ENCODE measurements around the gene TMTC2. TPM values are rescaled to one million over a fixed set of nuclear protein-coding genes. Genes with fewer than 3 reads are reported as not detected.
A peak's percentile ranks its signal among the peaks of the same experiment; 100 is the strongest.

Gene TMTC2
- total RNA-seq, 4 donors from 2014 or later: 19.5 to 35.8 (median 22.9) TPM

DNA sequence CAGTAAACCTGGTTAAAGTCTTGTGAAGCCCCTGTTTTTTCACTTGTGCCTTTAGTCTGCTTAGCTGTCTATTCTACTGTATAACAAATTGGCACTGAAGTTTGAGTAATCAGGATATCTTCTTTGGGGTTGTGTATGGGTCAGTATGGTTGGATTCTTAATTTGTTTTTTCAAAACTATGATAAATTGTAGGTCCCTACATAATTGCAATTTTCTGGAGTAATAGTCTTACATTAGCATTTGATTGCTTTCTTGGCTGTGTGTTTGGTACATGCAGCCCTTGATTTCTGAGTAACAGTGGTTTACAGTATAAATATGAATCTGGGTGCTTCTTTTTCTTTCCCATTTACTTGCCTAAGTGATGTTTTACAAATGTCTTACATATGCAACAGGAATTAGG lies 186.6 kb downstream of the TMTC2 start:
- peaks cover 0 to 24% (median 3%) of the 10 kb centered on the region in 4 donors for H3K4me1 ChIP-seq
- no peak for DNase-seq (ENCODE audit: low spot score in 2 of 2)
- no peaks in the 10 kb centered on the region for H3K27me3 ChIP-seq

DNA sequence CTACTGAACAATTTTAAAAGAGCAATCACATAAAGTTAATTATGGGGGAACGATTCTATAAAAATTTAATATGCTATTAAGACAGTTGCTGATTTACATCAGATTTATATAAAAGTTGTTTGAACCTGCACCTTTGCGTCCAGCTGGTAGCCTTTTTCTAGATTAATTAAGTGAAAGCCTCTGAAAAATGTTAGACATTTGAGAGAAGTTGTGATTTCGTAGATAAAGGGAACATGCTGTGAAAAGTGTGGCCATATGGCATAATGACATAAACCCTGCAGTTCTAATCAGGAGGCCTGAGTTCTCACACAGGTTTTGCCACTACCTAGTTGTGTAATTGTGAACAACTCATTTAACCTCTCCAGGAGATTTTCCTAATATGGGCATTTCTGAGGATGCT lies 187.2 kb downstream of the TMTC2 start:
- Histone ChIP-seq H3K36me3 (no peaks in the 10 kb centered on the region), H3K4me1 (peaks cover 0 to 24% (median 3%) of the 10 kb centered on the region in 4 donors), H3K27me3 (no peaks in the 10 kb centered on the region), H3K27ac (no peak overlapping the region), H3K4me3 (no peak overlapping the region), H3K9me3 (no peaks in the 10 kb centered on the region)
- 85 to 90% methylated on average over 3 of the region's 3 CpGs for WGBS, 2 donors
- TF ChIP-seq EP300 (IDR thresholded peaks at IDR 0.05): no peak
- TF ChIP-seq POLR2A (IDR thresholded peaks at IDR 0.05): no peak
- DNase-seq (ENCODE audit: low spot score in 2 of 2): no peak

More for the DNA sequence above, 186.6 kb downstream of the TMTC2 start:
- TF ChIP-seq POLR2A (IDR thresholded peaks at IDR 0.05) (no peak), EP300 (IDR thresholded peaks at IDR 0.05) (no peak)
- TF ChIP-seq, protein P1, sequence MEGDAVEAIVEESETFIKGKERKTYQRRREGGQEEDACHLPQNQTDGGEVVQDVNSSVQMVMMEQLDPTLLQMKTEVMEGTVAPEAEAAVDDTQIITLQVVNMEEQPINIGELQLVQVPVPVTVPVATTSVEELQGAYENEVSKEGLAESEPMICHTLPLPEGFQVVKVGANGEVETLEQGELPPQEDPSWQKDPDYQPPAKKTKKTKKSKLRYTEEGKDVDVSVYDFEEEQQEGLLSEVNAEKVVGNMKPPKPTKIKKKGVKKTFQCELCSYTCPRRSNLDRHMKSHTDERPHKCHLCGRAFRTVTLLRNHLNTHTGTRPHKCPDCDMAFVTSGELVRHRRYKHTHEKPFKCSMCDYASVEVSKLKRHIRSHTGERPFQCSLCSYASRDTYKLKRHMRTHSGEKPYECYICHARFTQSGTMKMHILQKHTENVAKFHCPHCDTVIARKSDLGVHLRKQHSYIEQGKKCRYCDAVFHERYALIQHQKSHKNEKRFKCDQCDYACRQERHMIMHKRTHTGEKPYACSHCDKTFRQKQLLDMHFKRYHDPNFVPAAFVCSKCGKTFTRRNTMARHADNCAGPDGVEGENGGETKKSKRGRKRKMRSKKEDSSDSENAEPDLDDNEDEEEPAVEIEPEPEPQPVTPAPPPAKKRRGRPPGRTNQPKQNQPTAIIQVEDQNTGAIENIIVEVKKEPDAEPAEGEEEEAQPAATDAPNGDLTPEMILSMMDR (IDR thresholded peaks at IDR 0.05): no peak
- Histone ChIP-seq H3K36me3 (no peaks in the 10 kb centered on the region), H3K4me3 (no peak overlapping the region), H3K9me3 (no peaks in the 10 kb centered on the region), H3K27ac (no peak overlapping the region)

DNA sequence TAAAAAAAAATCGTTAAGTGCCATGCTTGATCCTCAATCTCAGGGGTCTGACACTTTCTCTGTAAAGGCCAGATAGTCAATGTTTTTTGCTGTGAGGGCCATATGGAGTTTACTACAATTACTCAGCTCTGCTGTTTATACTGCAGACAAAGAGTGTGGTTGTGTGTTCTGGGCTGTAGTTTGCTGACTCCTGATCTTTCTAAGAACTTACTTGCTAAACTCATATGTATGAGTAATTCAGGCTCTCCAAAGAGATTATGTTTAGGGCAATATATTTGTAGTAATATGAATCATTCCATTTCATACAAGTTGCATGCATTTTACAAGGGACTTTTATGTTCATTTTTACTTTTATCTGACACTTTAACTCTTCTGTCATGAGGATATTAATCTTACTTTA lies 188.2 kb downstream of the TMTC2 start:
- Histone ChIP-seq H3K4me1 (peaks cover 0 to 24% (median 3%) of the 10 kb centered on the region in 4 donors), H3K36me3 (no peaks in the 10 kb centered on the region), H3K4me3 (no peak overlapping the region), H3K27ac (peak overlapping the region in 1 of 4 donors; percentile 19), H3K9me3 (no peaks in the 10 kb centered on the region), H3K27me3 (no peaks in the 10 kb centered on the region)
- 41% methylated on average over 1 of the region's 1 CpG for WGBS, 2 donors
- TF ChIP-seq EP300 (IDR thresholded peaks at IDR 0.05) (no peak), POLR2A (IDR thresholded peaks at IDR 0.05) (no peak)
- TF ChIP-seq, protein P1 (IDR thresholded peaks at IDR 0.05): no peak
- DNase-seq (ENCODE audit: low spot score in 2 of 2): no peak

DNA sequence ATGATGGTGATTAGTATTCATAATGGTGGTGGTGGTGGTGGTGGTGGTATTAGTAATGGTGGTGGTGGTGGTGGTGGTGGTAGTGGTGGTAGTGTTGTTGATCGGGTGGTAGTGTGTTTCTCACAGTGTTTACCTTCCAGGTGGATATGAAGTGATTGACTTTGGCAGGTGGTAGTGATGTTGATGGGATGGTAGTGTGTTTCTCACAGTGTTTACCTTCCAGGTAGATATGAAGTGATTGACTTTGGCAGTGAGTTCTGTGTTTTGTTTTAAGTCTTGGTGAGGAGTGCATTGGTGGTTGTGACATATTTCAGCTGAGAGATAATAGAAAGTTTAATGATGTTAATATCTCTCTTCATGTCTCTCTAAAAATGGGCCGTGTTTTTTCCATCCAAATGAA lies 189.4 kb downstream of the TMTC2 start:
- Histone ChIP-seq H3K4me3 (no peak overlapping the region), H3K27ac (no peak overlapping the region), H3K36me3 (no peaks in the 10 kb centered on the region), H3K9me3 (no peaks in the 10 kb centered on the region), H3K4me1 (peaks cover 0 to 23% (median 6%) of the 10 kb centered on the region in 4 donors), H3K27me3 (no peaks in the 10 kb centered on the region)
- no peak for DNase-seq (ENCODE audit: low spot score in 2 of 2)
- WGBS, 2 donors: 95 to 100% methylated on average over 2 of the region's 2 CpGs
- TF ChIP-seq EP300 (IDR thresholded peaks at IDR 0.05): no peak
- TF ChIP-seq, protein P1 (IDR thresholded peaks at IDR 0.05): no peak
- no peak for TF ChIP-seq POLR2A (IDR thresholded peaks at IDR 0.05)

DNA sequence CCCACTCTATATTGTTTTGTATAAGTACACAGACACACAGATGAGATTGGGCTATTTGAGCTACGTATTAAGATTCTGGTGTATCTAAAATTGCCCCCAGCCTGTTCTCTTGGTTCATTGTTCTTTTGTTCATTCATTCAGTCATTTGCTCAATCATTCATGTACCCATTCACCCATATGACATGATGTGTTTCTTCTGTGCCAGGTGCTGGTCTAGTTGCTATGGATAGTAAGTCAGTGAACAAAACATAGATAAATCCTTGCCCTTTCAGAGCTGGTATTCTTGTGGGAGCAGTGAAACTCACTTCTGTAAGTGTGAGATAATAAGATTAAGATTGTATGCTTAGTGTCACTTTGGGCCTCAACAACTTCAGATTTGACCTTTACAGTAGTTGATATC lies 191.3 kb downstream of the TMTC2 start:
- H3K27me3 ChIP-seq: no peaks in the 10 kb centered on the region
- 83 to 88% methylated on average over 1 of the region's 1 CpG for WGBS, 2 donors
- peaks cover 0 to 24% (median 6%) of the 10 kb centered on the region in 4 donors for H3K4me1 ChIP-seq
- H3K27ac ChIP-seq: no peak overlapping the region
- H3K9me3 ChIP-seq: no peaks in the 10 kb centered on the region
- DNase-seq (ENCODE audit: low spot score in 2 of 2): no peak
- H3K36me3 ChIP-seq: no peaks in the 10 kb centered on the region
- no peak overlapping the region for H3K4me3 ChIP-seq
- TF ChIP-seq, protein P1 (IDR thresholded peaks at IDR 0.05): no peak
- TF ChIP-seq EP300 (IDR thresholded peaks at IDR 0.05) (no peak), POLR2A (IDR thresholded peaks at IDR 0.05) (no peak)

DNA sequence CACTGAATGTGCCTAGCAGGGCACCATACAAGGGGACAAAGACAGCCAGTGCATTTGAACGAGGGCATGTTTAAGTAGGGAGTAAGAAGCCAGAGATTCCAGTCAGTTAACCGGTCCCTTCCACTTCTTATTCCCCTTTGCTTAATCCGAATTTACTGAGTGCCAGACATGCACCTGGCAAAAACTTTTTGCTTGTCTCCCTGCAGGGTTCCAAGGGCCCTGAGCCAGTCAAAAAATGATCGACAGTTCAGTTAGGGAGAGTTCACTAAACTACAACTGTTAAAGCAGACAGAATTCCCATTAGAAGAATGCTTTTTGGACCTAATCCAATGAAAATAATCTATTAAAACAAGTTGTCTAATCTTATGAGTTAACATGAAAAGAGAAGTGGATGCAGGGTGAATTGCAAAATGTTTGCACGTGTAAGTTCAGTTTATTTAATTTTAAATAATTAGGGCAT lies 193.8 kb downstream of the TMTC2 start:
- Histone ChIP-seq H3K9me3 (no peaks in the 10 kb centered on the region), H3K4me3 (no peak overlapping the region), H3K36me3 (no peaks in the 10 kb centered on the region), H3K27ac (no peak overlapping the region), H3K27me3 (no peaks in the 10 kb centered on the region), H3K4me1 (peaks cover 0 to 13% (median 3%) of the 10 kb centered on the region in 4 donors)
- 19 to 23% methylated on average over 5 of the region's 5 CpGs for WGBS, 2 donors
- TF ChIP-seq POLR2A (IDR thresholded peaks at IDR 0.05): no peak
- TF ChIP-seq, protein P1 (IDR thresholded peaks at IDR 0.05): no peak
- TF ChIP-seq EP300 (IDR thresholded peaks at IDR 0.05): no peak
- DNase-seq (ENCODE audit: low spot score in 2 of 2): no peak

Data from tibial nerve (tissue), 4 donors.